Smooth muscle cell of the brain vasculature (primary cell): ENCODE data around the gene SERPINA1.
"Not testable (repeated sequence)": the region's sequence is repeated elsewhere in the genome, so short reads cannot be mapped to it uniquely, and the experiment has no call there.

Experiments
- DNase-seq: peaks from one replicate; pipeline ENCODE4 v3.0.0-alpha.2; 2012; ENCODE audit warnings: low read depth, low spot score

The SERPINA1 gene

DNA sequence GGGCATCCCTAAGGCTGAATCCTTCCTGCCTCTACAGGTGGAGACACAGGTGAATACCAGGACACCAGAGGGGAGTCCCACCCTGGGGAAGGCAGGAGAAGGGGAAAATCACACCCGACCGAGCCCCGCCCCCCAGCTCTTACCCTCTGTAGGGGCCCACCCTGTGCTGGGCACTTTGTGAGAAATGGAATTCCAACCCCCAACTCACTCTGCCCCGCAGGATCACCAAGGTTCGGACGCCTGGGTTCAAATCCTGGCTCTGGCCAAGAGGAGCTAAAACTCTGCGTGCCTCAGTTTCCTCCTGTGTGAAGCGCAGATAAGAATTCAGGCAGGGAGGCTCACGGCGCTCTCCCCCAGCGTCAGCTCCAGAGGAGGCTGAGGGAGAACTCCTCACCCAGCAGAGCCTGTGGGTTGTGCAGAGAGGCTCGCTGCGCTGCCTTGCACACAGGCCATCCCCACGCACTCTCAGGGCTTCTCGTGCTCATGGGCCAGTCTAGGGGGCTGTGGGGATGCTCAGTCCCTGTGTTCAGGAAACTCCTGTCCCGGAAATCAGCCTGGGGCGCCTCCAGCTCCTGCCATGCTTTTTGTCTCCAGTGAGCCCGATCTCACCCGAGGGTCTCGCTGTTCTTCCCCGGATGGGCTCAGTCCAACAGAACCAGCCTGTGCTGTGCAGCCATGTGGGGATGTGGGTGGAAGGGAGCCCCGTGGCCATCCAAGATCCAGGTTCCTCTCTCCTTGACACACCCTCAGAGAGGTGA lies 18.5 kb downstream of the SERPINA1 start:
- DNase-seq = not testable (repeated sequence)

- no peak for DNase-seq
Measured at GRCh38 chr14:94368956-94369355, 19.4 kb downstream of the SERPINA1 start.

GRCh38 chr14:94368243-94368590 lies 20.2 kb downstream of the SERPINA1 start:
- no peak for DNase-seq

DNA sequence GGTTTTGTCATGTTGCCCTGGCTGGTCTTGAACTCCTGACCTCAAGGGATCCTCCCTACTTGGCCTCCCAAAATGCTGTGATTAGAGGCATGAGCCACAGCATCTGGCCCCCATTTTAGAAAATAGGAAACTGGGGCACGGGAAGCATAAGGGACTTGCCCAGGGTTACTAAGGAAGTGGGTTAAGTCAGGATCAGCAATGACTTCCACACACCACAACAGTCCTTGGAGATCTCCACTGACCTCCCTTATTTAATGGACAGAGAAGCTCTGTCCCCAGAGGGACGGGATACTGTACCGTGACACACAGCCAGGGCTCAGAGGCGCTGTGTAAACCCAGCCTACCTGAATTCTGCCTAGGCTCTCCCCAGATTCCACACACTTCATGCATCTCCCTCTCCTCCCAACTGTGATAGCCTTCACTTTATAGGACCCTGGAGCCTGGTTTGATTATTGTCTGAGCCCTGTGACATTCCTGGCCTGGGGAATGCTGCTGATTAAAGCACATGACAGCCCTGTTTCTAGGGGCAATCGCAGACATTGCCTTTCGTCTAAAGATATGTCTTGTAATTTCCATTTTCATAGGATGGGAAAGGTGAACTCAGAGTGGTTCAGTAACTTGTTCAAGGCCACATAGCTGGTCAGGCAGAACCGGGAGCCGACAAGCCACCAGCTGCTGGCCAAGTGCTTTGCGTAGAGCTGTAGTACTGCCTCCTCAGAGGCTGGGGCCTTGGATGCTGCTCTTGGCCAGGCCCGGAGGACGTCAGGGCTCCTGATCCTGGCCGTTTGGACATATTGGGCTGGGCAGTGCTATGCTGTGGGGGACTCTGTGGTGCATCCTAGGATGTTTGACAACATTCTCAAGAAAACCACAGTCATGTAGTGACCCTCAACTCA lies 20.8 kb downstream of the SERPINA1 start:
- DNase-seq = no peak

DNA sequence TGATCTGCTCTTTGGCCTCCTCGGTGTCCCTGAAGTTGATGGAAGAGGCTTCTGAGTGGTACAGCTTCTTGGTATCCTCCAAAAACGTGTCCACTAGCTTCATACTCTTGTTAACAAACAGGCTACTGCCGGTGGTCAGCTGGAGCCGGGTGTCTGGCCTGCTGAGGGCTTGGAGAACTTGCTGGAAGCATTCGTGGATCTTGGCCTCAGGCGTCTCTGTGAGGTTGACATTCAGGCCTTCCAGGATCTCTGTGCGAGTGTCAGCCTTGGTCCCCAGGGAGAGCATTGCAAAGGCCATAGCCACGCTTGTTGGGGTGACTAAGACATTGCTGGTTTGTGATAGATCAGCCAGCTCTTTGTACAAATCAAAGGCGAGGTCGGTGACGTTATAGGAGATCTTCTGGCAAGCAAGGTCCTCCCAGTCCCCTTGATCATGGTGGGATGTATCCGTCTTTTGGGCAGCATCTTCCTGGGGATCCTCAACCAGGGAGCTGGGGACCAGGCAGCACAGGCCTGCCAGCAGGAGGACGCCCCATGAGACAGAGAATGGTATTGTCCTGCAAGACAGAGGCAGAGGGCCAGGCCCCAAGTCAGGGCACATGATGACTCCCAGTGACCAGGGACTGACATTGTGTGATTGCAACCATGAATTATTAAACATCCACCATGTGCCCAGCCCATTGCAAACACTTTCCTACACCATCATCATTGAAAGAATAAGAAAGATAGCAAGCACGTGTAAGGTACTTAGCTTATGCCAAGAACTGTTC lies 22.1 kb downstream of the SERPINA1 start, which contains the start of gene SERPINA2:
SERPINA2 (minus strand) TSS at position 553 of the 770 bp plus-strand sequence.
- DNase-seq = no peak

DNA sequence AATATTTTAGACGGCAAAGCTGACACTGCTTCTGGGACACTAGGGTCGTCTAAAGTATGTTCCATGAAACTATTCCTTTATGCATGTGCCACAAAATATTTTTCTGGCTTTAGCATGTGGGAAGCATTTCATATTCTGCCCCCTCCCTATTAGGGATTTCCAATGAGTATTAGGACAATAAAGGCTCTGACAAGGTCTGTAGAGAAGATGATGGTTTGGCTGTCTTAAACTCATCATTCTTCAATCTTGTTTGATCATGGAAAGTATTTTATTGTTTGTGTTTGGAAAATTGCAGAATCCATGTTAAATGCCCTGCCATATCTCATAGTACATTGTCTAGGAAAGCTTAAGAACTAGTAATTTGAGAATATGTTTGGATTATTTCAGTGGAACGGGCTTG lies 22.8 kb downstream of the SERPINA1 start:
- DNase-seq = no peak

DNA sequence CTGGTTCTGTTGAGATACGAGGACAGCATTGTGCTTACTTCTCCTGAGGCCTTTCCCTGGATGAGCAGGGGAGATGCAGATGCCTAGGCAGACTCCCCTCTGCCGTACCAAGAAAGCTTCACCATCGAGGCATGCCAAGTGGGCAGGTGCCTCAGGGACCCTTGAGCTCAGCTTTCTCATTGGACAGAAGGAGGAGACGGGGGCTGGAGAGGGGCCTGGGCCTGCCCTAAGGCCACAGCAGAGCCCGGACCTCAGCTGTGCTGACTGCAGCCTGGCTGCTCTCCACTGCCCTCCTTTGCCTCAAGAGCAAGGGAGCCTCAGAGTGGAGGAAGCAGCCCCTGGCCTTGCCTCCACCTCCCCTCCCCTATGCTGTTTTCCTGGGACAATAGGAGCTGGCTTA lies 23.4 kb downstream of the SERPINA1 start:
- no peak for DNase-seq

- DNase-seq = no peak
Measured at GRCh38 chr14:94364037-94364436, 24.4 kb downstream of the SERPINA1 start.

DNA sequence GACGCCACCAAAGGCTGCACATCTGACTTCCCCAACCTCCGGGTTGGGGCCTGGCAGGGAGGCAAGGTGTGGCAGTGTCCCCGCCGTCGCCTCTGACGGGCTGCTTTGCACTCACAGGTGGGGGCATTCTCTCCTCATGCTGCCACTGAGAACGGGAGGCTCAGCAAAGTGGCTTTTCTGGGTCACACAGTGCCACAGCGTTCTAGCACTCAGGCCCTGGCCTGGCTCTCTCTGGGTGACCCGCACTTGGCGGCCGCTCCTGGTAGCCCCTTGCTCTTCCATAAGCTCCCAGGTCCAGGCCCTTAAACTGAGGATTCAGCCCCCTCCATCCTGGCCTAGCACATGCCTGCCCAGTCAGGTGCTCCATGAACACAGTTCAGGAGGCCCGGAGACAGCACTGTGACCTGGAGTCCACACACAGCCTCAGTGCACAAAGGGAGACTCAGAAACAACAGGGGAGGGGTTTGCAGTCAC lies 25.2 kb downstream of the SERPINA1 start:
- no peak for DNase-seq

DNA sequence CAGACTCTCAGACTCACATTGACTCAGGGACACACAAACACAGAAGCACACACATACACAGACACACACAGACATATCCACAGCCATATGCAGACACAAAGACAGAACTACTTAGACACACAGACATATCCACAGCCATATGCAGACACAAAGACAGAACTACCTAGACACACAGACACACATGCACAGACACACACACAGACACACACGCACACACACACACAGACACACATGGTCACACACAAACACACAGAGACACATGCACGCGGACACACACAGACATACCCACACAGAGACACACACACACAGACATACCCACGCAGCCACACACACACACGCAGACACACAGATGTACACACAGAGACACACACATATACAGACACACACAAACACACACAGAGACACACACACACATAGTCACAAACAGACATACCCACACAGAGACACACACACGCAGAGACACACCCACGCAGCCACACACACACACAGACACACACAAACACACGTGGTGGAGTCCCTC lies 25.7 kb downstream of the SERPINA1 start:
- DNase-seq = no peak

- no peak for DNase-seq
Measured at GRCh38 chr14:94361682-94362081, 26.7 kb downstream of the SERPINA1 start.

- no peak for DNase-seq
Measured at GRCh38 chr14:94360945-94361565, 27.3 kb downstream of the SERPINA1 start.

DNA sequence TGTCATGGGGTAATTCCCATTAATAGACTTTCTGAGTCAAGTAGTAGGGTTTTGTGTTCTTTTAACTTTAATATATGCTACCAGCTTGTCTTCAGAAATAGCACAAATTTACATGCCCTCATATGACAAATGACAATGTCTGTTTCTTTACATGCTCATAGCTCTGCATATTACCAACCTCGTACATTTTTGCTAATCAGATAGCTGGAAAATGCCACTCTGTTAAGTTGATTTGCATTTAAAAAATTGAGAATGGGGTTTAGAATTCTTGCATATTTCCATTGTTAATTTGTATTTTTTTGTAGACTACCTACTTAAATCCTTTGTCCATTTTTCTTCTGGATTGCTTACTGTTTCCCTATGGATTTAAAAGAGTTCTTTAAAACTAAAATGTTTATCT lies 31.2 kb downstream of the SERPINA1 start:
- DNase-seq = no peak

DNA sequence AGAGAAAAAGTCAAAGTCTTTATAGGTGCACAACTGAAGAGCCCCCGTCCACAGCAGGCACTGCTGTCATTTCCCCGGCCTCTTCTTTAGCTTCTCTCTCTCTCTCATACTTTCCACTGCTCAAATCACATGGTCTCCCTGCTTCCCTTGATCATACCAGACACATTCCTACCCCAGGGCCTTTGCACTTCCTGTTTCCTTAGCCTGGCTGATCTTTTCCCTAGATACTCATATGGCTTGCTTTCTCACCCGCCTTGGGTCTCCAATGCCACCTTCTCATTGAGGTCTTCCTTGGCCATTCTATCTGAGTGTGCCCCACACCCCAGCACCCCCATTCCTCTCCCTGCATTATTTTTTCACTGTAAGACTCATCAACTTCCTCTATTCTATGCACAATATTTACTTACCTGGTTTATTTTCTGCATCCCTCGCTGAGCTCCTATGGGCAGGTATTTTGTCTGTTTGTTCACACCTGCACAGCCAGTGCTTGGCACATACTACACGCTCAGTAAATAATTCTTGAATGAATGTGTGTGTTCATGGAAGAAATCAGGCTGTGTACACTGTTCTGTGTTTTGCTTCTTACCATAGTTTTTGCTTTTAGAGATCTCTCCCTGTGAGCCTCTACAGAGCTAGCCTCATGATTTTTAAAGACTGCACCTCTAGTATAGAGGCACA lies 31.9 kb downstream of the SERPINA1 start:
- no peak for DNase-seq

- DNase-seq = peak; percentile 62
Measured at GRCh38 chr14:94355191-94355794, 33.1 kb downstream of the SERPINA1 start.

- no peak for DNase-seq
Measured at GRCh38 chr14:94354638-94355185, 33.7 kb downstream of the SERPINA1 start.

DNA sequence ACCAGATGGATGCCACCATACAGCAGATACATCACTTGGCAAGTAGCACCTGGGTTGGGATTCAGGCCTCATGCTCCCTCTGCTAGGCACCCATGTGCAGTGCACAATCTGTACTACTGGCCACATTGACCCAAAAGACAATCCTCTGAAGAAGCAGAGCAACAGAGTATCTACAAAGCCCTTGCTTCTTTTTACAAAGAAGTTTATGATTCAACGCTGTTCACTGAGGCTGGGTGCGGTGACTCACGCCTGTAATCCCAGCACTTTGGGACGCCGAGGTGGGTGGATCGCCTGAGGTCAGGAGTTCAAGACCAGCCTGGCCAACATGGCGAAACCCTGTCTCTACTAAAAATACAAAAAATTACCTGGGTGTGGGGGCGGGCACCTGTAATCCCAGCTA lies 34.2 kb downstream of the SERPINA1 start:
- not testable (repeated sequence) for DNase-seq

- DNase-seq = no peak
Measured at GRCh38 chr14:94349276-94349675, 39.1 kb downstream of the SERPINA1 start.

DNA sequence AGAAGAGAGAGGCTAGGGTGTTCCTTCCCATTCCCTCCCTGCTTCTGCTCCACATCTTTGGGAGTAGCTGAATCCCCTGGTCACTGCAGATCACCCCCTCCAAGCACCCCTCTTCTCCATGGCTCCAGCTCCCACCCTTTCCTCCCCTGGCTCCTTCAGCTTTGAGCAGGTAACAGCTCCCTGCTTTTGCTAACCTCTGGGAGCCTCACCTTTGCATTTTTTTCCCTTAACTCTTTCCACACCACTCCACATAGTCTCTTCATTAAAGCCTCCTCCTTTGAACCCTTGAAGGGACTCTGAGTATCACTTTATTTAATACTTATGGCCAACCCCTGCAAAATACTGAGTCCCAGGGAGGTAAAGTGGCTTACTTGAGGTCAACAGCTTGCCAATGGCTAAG lies 39.6 kb downstream of the SERPINA1 start:
- no peak for DNase-seq

GRCh38 chr14:94346841-94347240 lies 41.6 kb downstream of the SERPINA1 start:
- DNase-seq = no peak
